ENCODE results near the gene KIAA1210. TPM values are rescaled to one million over a fixed set of nuclear protein-coding genes. Genes with fewer than 3 reads are reported as not detected.

Gene KIAA1210
- total RNA-seq, 1 experiment from 2014 or later, result not detected

DNA sequence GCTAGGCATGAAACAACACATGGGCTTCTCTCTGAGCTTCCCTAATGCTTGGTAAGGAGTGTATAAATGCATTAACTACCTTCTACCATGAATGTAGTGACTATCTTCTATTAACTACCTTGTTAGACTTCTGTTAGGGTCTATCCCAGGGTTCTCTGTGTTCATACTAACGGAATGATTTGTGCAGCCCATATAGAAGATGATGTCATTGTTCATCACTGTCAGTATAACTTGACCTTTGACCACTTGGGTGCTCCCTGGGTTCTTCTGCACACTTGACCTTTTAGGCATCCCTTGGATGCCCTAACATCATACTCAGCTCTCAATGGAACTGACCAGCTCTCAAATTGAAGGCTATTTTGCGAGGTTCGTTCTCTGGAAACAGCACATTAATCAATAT is 85.6 kb downstream of the KIAA1210 start:
- peak overlapping the region; percentile 19; the same call in 1 of the 2 replicates for H3K4me2 ChIP-seq

DNA sequence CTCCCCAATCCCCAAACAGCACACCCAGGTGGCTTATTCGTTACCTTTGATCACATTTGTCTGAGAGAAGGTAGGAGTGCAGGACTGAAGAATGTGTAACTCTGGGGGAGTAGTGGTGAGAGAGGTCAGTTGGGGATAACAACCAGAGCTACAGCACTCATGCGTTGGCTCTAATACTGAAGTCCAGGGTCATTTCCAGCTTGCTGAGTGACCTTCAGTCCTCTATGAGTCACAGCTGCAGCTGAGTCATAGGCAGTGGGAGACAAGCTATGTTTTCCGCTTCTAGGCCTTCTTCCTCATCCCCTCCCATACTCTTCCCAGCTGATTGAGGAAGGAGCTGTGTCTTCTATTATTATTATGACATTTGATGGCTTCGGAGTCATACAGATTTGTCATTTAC is 86.4 kb downstream of the KIAA1210 start:
- TF ChIP-seq, protein P1, sequence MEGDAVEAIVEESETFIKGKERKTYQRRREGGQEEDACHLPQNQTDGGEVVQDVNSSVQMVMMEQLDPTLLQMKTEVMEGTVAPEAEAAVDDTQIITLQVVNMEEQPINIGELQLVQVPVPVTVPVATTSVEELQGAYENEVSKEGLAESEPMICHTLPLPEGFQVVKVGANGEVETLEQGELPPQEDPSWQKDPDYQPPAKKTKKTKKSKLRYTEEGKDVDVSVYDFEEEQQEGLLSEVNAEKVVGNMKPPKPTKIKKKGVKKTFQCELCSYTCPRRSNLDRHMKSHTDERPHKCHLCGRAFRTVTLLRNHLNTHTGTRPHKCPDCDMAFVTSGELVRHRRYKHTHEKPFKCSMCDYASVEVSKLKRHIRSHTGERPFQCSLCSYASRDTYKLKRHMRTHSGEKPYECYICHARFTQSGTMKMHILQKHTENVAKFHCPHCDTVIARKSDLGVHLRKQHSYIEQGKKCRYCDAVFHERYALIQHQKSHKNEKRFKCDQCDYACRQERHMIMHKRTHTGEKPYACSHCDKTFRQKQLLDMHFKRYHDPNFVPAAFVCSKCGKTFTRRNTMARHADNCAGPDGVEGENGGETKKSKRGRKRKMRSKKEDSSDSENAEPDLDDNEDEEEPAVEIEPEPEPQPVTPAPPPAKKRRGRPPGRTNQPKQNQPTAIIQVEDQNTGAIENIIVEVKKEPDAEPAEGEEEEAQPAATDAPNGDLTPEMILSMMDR (conservative IDR thresholded peaks at IDR 0.05), result no peak
- no peak for TF ChIP-seq EZH2 (IDR thresholded peaks at IDR 0.05; ENCODE audit: low read depth)
- intact Hi-C loops (cut with micrococcal nuclease; ENCODE audit: unreplicated experiment), result loop anchor here (1.0 to 10.0 kb wide), 2 partner anchors 26 to 316 kb away; partner anchors contain the start of gene IL13RA1
- H3K79me2 ChIP-seq (ENCODE audit: low read depth), result no peaks in the 10 kb centered on the region
- H3K27me3 ChIP-seq (ENCODE audit: insufficient read depth, low read depth), result no peaks in the 10 kb centered on the region
- no peaks in the 10 kb centered on the region for H3K9me2 ChIP-seq (ENCODE audit: insufficient read depth)
- CTCF ChIA-PET, result interaction anchor here (1.1 kb wide), 1 partner anchor 26 kb away, joined by 18 read pairs; no protein-coding TSS in a partner anchor
- H3K36me3 ChIP-seq (ENCODE audit: low read depth), result no peaks in the 10 kb centered on the region
- H3K4me1 ChIP-seq (replicated peaks; ENCODE audit: insufficient read depth), result peaks cover 53% of the 10 kb centered on the region
- H3K9me3 ChIP-seq (ENCODE audit: insufficient read depth, low read depth), result no peaks in the 10 kb centered on the region
- POLR2A ChIA-PET (ENCODE audit: unreplicated experiment), result interaction anchor here (0.6 to 0.7 kb wide), 2 partner anchors 18 to 26 kb away, joined by 3 to 4 read pairs; no protein-coding TSS in a partner anchor
- no peak overlapping the region for H2AFZ ChIP-seq
- no peaks in the 10 kb centered on the region for H4K20me1 ChIP-seq (ENCODE audit: insufficient read depth)
- peak overlapping the region; percentile 19; the same call in 1 of the 2 replicates for H3K4me2 ChIP-seq
- peak overlapping the region; percentile 33 for H3K27ac ChIP-seq
- DNase-seq, result peak; percentile 63 to 93
- H3F3A ChIP-seq (ENCODE audit: insufficient read depth, low read depth), result peaks cover 36% of the 10 kb centered on the region; the same call in 1 of the 2 replicates
- no peak overlapping the region for H3K4me3 ChIP-seq
- BruUV-seq (replicated peaks), result no TSS peak

More for the DNA sequence above, 85.6 kb downstream of the KIAA1210 start:
- DNase-seq, result no peak
- Histone ChIP-seq H3K4me3 (no peak overlapping the region), H3K27me3 (ENCODE audit: insufficient read depth, low read depth) (no peaks in the 10 kb centered on the region), H3K4me1 (replicated peaks; ENCODE audit: insufficient read depth) (peaks cover 44% of the 10 kb centered on the region), H3K27ac (no peak overlapping the region), H4K20me1 (ENCODE audit: insufficient read depth) (no peaks in the 10 kb centered on the region), H3K9me2 (ENCODE audit: insufficient read depth) (no peaks in the 10 kb centered on the region), H2AFZ (no peak overlapping the region), H3K79me2 (ENCODE audit: low read depth) (no peaks in the 10 kb centered on the region), H3K36me3 (ENCODE audit: low read depth) (no peaks in the 10 kb centered on the region), H3K9me3 (ENCODE audit: insufficient read depth, low read depth) (no peaks in the 10 kb centered on the region), H3F3A (ENCODE audit: insufficient read depth, low read depth) (peaks cover 31% of the 10 kb centered on the region; the same call in 1 of the 2 replicates)
- TF ChIP-seq, protein P1 (conservative IDR thresholded peaks at IDR 0.05), result no peak
- no peak for TF ChIP-seq EZH2 (IDR thresholded peaks at IDR 0.05; ENCODE audit: low read depth)
- intact Hi-C loops (cut with micrococcal nuclease; ENCODE audit: unreplicated experiment), result loop anchor here (10.0 kb wide), 1 partner anchor 317 kb away; the partner anchor contains the start of gene IL13RA1
- BruUV-seq (replicated peaks), result no TSS peak
- ChIA-PET POLR2A (ENCODE audit: unreplicated experiment) (no interaction called here), CTCF (no interaction called here)

DNA sequence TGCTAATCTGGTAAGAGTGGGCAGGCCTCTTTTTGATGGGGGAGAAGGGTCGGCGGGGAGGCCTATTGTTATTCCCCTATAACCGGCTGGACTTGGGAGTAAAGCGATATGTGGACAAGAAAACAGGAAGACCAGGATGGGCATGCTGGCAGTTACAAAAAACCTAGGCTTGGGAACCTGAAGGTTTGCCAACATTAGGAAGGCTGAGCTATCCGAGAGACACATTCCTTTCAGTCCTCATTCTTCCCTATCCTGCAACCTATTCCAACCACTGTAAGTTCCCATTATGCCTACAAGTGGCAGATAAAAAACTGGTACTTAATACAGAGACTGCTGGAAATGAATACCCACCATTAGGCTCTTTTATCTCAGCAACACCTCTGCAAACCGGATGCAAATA is 87.2 kb downstream of the KIAA1210 start:
- CTCF ChIA-PET, result no interaction called here
- no peak for DNase-seq
- Histone ChIP-seq H4K20me1 (ENCODE audit: insufficient read depth) (no peaks in the 10 kb centered on the region), H3K27me3 (ENCODE audit: insufficient read depth, low read depth) (no peaks in the 10 kb centered on the region), H3K4me1 (replicated peaks; ENCODE audit: insufficient read depth) (peaks cover 60% of the 10 kb centered on the region), H3F3A (ENCODE audit: insufficient read depth, low read depth) (peaks cover 36% of the 10 kb centered on the region; the same call in 1 of the 2 replicates), H3K4me2 (0 out of 2 replicates have a peak overlapping the region, but pooled peaks have one; percentile 19), H3K9me3 (ENCODE audit: insufficient read depth, low read depth) (no peaks in the 10 kb centered on the region), H3K79me2 (ENCODE audit: low read depth) (no peaks in the 10 kb centered on the region), H2AFZ (no peak overlapping the region), H3K4me3 (no peak overlapping the region), H3K9me2 (ENCODE audit: insufficient read depth) (no peaks in the 10 kb centered on the region), H3K27ac (no peak overlapping the region), H3K36me3 (ENCODE audit: low read depth) (no peaks in the 10 kb centered on the region)
- TF ChIP-seq EZH2 (IDR thresholded peaks at IDR 0.05; ENCODE audit: low read depth), result no peak
- intact Hi-C loops (cut with micrococcal nuclease; ENCODE audit: unreplicated experiment), result loop anchor here (10.0 kb wide), 1 partner anchor 316 kb away; the partner anchor contains the start of gene IL13RA1
- no TSS peak for BruUV-seq (replicated peaks)
- POLR2A ChIA-PET (ENCODE audit: unreplicated experiment), result interaction anchor here (0.5 kb wide), 1 partner anchor 17 kb away, joined by 28 read pairs; no protein-coding TSS in a partner anchor

All from PC-9 (cell line).